M059J (cell line): ENCODE measurements around the gene MSMP. TPM values are rescaled to one million over a fixed set of nuclear protein-coding genes. Genes with fewer than 3 reads are reported as not detected.

ENCODE experiments used
- DNase-seq: peaks from one replicate; pipeline ENCODE4 v3.0.0-alpha.2; 2012; ENCODE audit warnings: low read depth
- total RNA-seq: library from RNA; depleted of rRNA; stranded (reverse); fragments of >200 nt; shearing (Covaris generic); gene quantifications from 2 replicates; pipeline ENCODE4 v1.2.3, GENCODE V29; 2014

Gene MSMP
- total RNA-seq, 1 experiment from 2014 or later, result not detected

- no peak for DNase-seq
Observed at GRCh38 chr9:35771534-35771933, 17.5 kb upstream of the MSMP start.

- DNase-seq, result no peak
Observed at GRCh38 chr9:35771075-35771433, 17.0 kb upstream of the MSMP start.

DNA sequence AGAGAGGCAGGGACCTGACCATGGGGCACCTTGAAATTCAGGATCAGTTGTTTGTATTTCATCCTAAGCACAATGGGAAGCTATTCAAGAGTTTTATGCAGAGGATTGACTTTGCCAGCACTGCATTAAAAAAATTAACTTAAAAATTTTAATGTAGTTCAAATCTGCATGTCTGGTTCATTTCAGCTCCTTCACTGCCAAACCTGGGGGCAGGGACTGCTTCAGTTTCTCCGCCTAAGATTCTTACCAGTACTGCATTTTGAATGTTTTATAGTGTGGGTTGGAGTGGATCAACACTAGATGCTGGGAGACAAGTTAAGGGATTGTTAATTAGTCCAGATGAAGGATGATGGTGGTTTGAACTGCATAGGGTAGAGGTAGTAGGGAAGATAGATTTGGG is 15.7 kb upstream of the MSMP start:
- DNase-seq, result no peak

- no peak for DNase-seq
Observed at GRCh38 chr9:35767458-35767857, 13.4 kb upstream of the MSMP start.

GRCh38 chr9:35766997-35767396 is 12.9 kb upstream of the MSMP start:
- DNase-seq, result no peak

DNA sequence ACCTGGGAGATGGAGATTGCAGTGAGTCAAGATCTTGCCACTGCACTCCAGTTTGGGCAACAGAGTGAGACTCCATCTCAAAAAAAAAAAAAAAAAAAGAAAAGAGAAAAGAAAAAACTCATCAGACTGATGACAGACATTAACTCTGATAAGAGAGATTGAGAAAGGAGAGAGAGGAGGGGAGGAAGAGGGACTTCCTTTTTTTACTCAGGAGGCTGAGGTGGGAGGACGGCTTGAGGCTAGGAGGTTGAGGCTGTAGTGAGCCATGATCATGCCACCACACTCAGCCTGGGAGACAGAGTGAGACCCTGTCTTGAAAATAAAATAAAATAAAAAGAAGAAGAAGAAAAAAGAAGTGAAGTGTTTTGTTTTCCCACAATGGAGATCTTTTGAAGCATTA is 9.7 kb upstream of the MSMP start:
- no peak for DNase-seq

DNA sequence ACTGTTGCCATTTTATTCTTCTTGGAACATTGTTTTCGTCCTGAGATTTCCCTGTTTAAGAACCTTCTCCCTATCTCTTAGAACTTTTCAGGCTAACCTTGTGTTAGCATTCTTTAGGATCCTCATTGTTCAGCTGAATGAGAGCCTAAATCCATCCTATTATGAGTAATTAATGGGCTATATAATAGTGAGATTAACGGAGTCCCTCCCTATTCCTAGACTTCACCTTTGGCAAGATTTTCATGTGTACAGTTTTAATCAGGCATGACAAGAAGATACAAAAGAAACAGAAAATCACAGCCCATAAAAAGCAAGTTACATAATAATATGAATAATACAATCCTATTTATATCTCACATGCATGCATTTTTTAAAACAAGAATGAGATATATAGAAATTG is 9.1 kb upstream of the MSMP start:
- no peak for DNase-seq

DNA sequence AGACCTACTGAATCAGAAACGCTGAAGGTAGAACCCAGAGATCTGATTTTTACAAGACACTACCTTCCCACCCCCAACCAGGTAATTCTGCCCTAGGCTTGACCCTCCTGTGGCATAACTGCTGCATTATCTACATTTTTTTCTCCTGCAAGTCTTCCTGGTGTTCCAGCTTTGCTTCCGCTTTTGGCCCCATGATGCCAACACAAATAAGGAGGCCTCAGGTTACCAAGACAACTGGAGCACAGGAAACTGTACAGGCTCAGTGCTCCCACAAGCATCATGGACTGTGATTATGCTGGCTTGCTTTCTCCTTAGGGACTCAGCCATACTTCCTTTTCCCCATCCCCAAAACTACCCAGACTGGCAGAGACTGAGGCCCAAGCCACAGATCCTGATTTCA is 6.6 kb upstream of the MSMP start:
- DNase-seq, result peak; percentile 75

DNA sequence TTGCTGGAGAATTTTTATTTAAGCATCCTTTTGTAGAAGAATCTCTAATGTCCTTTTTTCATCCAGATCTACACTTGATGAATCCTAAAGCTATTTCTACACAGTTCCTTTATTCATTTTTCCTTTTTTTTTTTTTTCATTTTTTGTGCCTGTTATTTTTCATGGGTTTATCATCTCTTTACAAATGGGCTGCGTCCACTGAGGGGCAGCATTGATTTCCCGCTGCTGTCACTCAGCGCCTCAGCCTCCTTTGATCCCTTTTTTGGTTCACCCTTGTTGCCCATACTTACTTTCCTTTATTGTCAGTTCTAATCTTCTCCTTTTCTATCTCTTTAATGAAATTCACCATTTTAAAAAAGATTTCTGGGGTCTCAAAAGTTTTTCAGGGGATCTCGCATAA is 5.7 kb upstream of the MSMP start:
- DNase-seq, result no peak

GRCh38 chr9:35758475-35759050 is 4.5 kb upstream of the MSMP start:
- no peak for DNase-seq

DNA sequence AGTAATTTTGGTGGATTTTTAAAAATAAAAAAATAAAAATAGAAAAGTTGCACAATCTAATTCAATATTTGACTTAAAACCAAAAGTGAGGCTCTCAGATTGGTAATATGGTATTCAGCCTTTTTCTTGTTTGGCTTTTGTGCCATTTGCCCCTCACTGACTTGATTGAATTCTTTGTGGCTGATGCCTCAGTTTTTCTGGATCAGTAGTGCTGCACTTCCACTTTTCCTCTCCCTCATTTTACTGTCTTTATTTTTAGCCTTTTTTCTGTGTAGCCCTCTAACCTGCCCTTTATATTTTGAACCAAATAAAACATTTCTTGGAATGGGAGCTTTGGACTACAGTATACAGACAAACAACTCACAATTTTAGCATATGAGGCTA is 3.8 kb upstream of the MSMP start:
- no peak for DNase-seq

GRCh38 chr9:35757226-35757891 is 3.3 kb upstream of the MSMP start:
- peak; percentile 60 for DNase-seq

DNA sequence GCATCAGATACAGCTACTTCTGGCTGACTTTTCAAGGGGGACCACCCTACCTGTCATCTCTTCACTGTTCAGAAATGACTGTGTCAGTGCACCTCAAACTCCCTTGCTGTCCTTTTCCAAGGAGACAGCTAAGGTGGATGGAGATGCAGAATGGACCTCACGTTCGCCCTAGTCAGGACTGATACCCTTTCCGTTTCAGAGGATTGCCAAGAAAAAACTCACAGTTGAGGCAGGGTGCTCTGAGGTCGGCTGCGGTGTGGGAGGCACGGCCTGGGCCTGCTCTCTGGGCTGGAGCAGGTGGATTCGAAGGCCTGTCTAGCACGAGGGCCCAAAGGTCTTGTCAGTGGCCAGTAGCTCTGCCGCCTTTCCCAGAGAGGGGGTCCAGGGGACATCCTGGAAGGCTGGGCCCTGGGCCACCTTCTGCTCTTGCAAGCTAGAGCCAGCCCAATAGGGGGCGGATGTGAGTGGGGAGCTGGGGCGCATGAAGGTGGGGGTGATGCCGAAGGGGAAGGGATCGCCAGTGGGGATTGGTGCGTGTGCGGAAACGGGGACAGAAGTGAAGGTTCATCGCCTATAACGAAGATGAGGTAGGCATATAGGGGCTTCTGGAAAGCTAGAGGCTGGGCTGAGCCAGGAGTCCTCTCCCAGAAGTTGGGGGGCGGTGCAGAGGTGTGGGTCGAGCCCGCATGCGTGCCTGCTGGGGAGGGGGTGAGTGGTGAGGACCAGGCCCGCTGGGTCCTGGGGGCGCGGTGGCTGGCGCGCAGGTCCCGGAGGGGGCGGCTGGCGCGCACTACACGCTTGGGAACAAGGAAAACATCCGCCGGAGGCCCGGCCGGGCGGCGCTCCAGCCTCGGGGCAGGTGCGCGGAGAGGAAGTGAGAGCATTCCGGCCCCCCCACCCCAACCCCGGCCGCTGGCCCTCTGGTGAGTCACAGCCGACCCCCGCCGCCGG is 2.5 kb upstream of the MSMP start:
- DNase-seq, result peak; percentile 67

DNA sequence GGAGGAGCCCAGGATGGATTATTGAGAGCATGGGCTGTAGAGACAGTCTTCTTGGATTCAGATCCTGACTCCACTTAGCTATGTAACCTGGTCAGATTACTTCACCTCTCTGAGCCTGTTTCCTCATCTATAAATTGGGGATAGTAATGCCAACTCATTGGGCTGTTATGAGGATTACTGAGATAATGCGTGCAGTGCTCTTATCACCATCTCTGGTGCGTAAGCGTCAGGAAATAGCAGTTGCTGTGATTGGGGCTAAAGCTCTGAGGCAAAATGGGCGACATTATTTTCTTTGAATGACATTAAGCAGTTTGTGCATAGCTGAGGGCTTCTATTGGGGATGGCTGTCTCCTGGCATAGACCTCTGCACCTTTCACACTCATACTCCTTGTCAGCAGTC is 995 bp upstream of the MSMP start:
- DNase-seq, result no peak

- DNase-seq, result no peak
Observed at GRCh38 chr9:35753466-35753865, 610 bp downstream of the MSMP start.

- no peak for DNase-seq
Observed at GRCh38 chr9:35750256-35750531, 3.9 kb downstream of the MSMP start.

DNA sequence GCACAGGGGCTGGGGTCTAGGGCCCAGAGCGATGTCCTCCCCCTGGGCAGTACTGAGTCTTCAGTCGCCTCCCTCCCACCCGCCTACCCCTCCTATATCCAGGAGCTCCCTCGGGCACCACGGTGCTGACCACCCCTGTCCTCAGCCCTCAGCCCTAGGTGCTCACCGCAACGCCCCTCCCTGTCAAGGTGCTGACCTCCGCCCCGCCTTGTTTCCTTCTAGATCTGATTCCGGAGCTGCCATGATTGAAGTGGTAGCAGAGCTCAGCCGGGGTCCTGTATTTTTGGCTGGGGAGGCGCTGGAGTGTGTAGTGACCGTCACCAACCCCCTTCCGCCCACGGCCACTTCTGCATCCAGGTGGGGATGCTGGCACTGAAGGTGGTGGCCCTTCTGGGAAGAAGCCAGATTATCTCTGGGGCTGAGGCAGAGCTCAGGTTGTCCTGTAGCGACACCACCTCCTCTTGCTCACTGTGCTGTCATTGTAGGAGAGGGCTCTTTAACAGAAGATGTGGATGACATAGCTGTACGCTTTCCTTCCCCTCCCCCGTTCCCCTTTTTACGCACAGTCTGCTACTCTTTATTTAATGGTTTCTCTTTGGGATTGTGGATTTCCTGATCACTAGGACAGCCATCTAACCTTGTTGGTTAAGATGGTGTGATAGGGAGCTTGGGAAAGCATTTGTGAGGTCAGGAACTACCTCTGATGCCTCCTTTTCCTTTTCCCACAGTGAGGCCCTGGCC is 4.4 kb downstream of the MSMP start:
- DNase-seq, result peak; percentile 46

DNA sequence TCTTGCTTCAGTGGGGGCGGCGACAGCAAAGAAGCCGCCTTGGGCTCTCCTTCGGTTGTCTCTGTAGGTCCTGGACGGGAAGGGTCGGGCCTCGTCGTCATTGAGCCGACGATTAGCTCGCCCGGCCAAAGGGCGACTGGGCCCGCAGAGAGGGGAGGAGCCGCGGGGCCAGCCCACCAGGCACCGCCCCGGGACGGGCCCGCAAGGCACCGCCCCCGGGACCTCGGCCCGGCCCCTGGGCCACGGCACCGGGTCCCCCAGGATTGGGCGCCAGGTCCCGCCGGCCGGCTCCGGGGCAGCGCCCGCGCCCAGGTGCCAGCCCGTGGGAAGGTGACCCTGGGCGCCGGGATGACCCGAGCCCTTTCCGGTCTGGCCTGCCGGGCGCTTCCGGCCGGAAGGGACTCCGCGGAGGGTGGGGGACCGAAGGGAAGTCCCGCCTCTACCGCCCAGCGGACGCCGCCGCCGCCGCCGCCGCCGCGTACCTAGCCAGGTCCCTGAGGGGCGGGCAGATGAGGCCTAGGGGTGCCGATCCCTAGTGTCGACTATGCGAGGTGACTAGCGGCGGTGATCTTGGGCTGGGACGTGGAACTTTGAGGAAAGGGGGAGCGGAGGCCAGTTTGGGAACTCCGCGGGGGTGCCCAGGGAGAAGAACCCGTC is 5.1 kb downstream of the MSMP start, which contains the start of the genes GBA2 and RGP1:
Gene GBA2 (minus strand): TSS at position 371 of the 657 bp plus-strand sequence. CDS start 524 bp downstream, outside the sequence.
Gene RGP1 (plus strand): TSS at position 430 of the 657 bp plus-strand sequence. CDS start 469 bp downstream, outside the sequence.
- DNase-seq, result peak; percentile 84

DNA sequence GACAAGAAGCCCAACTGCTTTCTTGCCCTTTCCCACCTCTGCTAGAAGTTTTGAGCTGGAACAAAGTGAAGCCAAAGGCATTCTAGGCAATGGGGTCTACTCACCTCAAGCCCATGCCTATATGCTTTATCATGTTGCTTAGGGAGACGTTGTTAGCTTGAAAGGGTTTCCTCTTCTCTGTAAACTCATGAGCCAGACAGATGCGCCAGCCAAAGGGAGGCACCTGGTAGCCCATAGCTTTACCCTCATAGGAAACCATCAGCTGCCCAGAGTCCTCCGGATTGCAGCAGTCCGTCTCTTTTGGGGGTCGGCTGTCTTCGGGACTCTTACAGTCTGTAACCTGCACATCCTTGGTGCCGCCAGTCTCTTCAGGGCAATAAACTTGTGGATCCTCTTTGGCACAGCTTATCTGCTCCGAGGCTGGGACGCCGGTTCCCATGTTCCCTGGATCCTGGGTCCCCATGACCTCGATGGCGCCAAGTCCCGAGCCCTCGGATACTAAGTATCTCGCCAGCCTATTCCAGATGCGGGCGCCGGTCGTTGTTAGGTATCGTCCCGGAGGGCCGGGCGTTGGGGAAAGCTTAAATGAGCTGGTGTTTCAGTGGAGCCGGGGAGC is 5.7 kb downstream of the MSMP start:
- DNase-seq, result peak; percentile 33

DNA sequence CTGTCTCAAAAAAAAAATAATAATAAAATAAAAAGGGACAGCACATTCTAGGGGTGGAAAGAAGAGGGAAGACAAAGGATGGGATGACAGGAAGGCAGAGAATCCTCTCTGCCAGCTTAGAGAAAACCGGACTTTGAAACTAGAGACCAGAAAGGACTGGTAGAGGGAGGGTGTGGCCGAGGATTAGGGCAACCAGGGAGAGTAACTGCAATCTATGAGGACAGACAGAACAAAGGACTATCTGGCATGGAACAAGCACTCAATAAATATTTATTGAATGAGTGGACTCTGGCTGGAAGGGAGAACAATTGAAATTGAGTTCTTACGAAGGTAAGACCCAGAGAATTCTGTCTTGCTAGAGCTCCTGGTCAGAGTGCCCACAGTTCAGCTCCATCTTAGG is 7.5 kb downstream of the MSMP start:
- DNase-seq, result peak; percentile 29

DNA sequence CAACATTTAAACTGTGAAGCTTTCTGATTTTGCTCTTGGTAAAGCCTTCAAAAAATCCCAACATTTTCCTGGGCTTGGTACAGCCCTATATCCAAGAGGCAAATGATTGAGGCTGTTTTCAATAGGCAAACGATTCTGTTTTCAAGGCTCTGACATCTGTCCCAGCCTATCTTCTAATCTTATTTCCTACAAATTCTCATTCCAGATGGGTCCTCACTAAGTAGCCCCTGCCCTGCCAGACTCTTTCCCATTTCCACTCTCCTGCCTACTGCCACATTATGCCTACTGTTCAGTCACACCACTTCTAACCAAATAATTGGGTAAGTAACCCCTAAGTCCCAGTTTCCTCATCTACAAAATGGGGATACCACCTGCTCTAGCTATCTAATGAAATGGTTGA is 8.5 kb downstream of the MSMP start:
- DNase-seq, result no peak
